ENCODE data around the gene ITPR3. TPM values are rescaled to one million over a fixed set of nuclear protein-coding genes. Genes with fewer than 3 reads are reported as not detected.

Gene ITPR3
- total RNA-seq, 2 donors from 2014 or later, result 29.6 to 33.3 TPM

- H3K4me3 Mint-ChIP-seq, result no peak overlapping the region
- Histone ChIP-seq H3K9me3 (ENCODE audit: control insufficient read depth, low read length) (no peaks in the 10 kb centered on the region), H3K27ac (ENCODE audit: low read depth, low read length) (no peak overlapping the region), H3K4me3 (ENCODE audit: low read length) (no peak overlapping the region), H3K4me1 (ENCODE audit: control insufficient read depth, insufficient read depth, low read length) (peaks cover 9% of the 10 kb centered on the region), H3K36me3 (ENCODE audit: control insufficient read depth, insufficient read depth, low read length) (no peaks in the 10 kb centered on the region), H3K9ac (ENCODE audit: extremely low read depth, low read length, poor library complexity, severe bottlenecking) (no peak overlapping the region), H3K27me3 (ENCODE audit: control insufficient read depth, insufficient read depth, low read length, poor library complexity, severe bottlenecking) (no peaks in the 10 kb centered on the region)
- peaks cover 4% of the 10 kb centered on the region for H3K4me1 Mint-ChIP-seq
- no peak for DNase-seq
- TF ChIP-seq, protein P1, sequence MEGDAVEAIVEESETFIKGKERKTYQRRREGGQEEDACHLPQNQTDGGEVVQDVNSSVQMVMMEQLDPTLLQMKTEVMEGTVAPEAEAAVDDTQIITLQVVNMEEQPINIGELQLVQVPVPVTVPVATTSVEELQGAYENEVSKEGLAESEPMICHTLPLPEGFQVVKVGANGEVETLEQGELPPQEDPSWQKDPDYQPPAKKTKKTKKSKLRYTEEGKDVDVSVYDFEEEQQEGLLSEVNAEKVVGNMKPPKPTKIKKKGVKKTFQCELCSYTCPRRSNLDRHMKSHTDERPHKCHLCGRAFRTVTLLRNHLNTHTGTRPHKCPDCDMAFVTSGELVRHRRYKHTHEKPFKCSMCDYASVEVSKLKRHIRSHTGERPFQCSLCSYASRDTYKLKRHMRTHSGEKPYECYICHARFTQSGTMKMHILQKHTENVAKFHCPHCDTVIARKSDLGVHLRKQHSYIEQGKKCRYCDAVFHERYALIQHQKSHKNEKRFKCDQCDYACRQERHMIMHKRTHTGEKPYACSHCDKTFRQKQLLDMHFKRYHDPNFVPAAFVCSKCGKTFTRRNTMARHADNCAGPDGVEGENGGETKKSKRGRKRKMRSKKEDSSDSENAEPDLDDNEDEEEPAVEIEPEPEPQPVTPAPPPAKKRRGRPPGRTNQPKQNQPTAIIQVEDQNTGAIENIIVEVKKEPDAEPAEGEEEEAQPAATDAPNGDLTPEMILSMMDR (conservative IDR thresholded peaks at IDR 0.05), result no peak
- H3K9me3 Mint-ChIP-seq, result no peaks in the 10 kb centered on the region
- H3K27ac Mint-ChIP-seq, result no peak overlapping the region
- H3K36me3 Mint-ChIP-seq (ENCODE audit: low read depth), result no peaks in the 10 kb centered on the region
- 94 to 98% methylated on average over 8 to 9 of the region's 9 CpGs for WGBS, 2 experiments (ENCODE audit: insufficient coverage in 1 of 2, insufficient read length in 1 of 2)
- H3K27me3 Mint-ChIP-seq (ENCODE audit: insufficient read depth), result no peaks in the 10 kb centered on the region
Measured at GRCh38 chr6:33738153-33738552, 117.0 kb downstream of the ITPR3 start.

DNA sequence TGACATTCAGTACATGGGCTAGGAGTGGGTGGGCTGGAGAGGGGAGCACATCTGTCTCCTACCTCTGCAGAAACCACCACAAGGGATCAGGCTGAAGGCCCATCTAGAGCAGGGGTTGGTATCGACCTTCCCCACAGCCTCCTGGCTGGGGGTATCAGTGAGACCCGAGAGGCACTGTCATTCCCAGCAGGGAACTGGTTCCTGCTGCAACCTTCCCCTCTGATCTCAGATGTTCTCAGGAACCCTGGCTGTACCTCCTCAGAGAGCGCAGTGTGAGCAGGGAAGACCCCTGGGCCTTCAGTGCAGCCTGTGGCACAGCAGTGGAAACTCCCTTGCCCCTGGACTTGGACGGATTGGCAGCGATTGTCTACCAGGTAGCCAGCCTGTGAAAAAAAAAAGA, 117.8 kb downstream of the ITPR3 start:
- Histone ChIP-seq H3K36me3 (ENCODE audit: control insufficient read depth, insufficient read depth, low read length) (no peaks in the 10 kb centered on the region), H3K27ac (ENCODE audit: low read depth, low read length) (no peak overlapping the region), H3K9ac (ENCODE audit: extremely low read depth, low read length, poor library complexity, severe bottlenecking) (no peak overlapping the region), H3K27me3 (ENCODE audit: control insufficient read depth, insufficient read depth, low read length, poor library complexity, severe bottlenecking) (no peaks in the 10 kb centered on the region), H3K4me1 (ENCODE audit: control insufficient read depth, insufficient read depth, low read length) (peaks cover 9% of the 10 kb centered on the region), H3K4me3 (ENCODE audit: low read length) (no peak overlapping the region), H3K9me3 (ENCODE audit: control insufficient read depth, low read length) (no peaks in the 10 kb centered on the region)
- no peaks in the 10 kb centered on the region for H3K9me3 Mint-ChIP-seq
- no peak overlapping the region for H3K4me3 Mint-ChIP-seq
- H3K27me3 Mint-ChIP-seq (ENCODE audit: insufficient read depth), result no peaks in the 10 kb centered on the region
- no peak for DNase-seq
- H3K27ac Mint-ChIP-seq, result no peak overlapping the region
- TF ChIP-seq, protein P1 (conservative IDR thresholded peaks at IDR 0.05), result no peak
- WGBS, 2 experiments (ENCODE audit: insufficient coverage in 1 of 2, insufficient read length in 1 of 2), result 87 to 100% methylated on average over 2 to 5 of the region's 5 CpGs
- no peaks in the 10 kb centered on the region for H3K36me3 Mint-ChIP-seq (ENCODE audit: low read depth)
- H3K4me1 Mint-ChIP-seq, result peaks cover 4% of the 10 kb centered on the region

GRCh38 chr6:33739571-33739970, 118.4 kb downstream of the ITPR3 start:
- Mint-ChIP-seq H3K9me3 (no peaks in the 10 kb centered on the region), H3K4me3 (no peak overlapping the region), H3K36me3 (ENCODE audit: low read depth) (no peaks in the 10 kb centered on the region), H3K4me1 (peaks cover 8% of the 10 kb centered on the region), H3K27me3 (ENCODE audit: insufficient read depth) (no peaks in the 10 kb centered on the region), H3K27ac (no peak overlapping the region)
- Histone ChIP-seq H3K27me3 (ENCODE audit: control insufficient read depth, insufficient read depth, low read length, poor library complexity, severe bottlenecking) (no peaks in the 10 kb centered on the region), H3K4me3 (ENCODE audit: low read length) (no peak overlapping the region), H3K9ac (ENCODE audit: extremely low read depth, low read length, poor library complexity, severe bottlenecking) (no peak overlapping the region), H3K36me3 (ENCODE audit: control insufficient read depth, insufficient read depth, low read length) (no peaks in the 10 kb centered on the region), H3K4me1 (ENCODE audit: control insufficient read depth, insufficient read depth, low read length) (peaks cover 9% of the 10 kb centered on the region), H3K9me3 (ENCODE audit: control insufficient read depth, low read length) (no peaks in the 10 kb centered on the region), H3K27ac (ENCODE audit: low read depth, low read length) (no peak overlapping the region)
- TF ChIP-seq, protein P1 (conservative IDR thresholded peaks at IDR 0.05), result no peak
- WGBS, 2 experiments (ENCODE audit: insufficient coverage in 1 of 2, insufficient read length in 1 of 2), result 90 to 100% methylated on average over 5 of the region's 5 CpGs
- DNase-seq, result no peak

All from endodermal cell (in vitro differentiated cells).